ENCODE data around the gene INPP4A.
"Not testable (repeated sequence)": the region's sequence is repeated elsewhere in the genome, so short reads cannot be mapped to it uniquely, and the experiment has no call there.

The INPP4A gene

DNA sequence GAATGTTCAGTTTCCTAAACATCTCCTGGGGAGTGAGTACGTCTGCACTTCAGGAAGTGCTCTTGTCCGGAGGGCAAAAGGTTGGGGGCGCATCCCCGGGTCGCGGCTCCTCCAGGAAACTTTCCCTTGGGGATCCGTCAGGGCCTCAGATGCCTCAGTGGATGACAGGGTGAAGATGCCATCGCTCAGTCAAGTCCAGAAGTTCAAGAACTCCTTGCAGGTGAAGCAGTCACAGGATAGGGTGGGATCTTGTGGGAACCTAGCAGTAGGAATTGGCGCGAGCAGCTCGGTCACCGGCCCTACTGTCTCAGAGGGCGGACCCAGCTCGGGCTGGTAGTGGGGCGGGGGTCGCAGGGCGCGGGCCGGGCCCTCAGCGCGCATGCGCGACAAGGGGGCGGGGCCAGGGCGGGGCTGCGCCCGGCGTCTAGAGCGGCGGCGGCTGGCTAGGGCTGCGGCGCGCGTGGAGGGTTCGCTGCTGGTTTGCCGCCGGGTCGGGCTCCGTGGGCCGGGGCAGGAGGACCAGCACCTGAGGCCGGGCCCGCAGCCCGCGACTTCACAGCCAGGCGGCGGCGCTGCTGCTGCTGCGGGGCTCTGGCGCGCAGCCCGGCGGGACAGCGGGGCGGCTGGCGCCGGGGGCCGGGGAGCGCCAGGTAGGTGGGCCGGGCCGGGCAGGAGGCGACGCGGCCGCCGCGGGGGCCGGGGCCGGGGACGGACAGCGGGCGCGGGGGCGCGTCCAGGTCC, at the start of gene INPP4A:
INPP4A (plus strand) TSS at position 423 of the 741 bp plus-strand sequence. CDS start 75,191 bp downstream, outside the sequence.
- DNase-seq, result peak; percentile 73

DNA sequence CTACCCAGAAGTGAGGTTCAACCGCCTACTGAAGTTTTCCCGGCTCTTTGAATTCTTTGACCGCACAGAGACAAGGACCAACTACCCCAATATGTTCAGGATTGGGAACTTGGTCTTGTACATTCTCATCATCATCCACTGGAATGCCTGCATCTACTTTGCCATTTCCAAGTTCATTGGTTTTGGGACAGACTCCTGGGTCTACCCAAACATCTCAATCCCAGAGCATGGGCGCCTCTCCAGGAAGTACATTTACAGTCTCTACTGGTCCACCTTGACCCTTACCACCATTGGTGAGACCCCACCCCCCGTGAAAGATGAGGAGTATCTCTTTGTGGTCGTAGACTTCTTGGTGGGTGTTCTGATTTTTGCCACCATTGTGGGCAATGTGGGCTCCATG, 48.7 kb upstream of the INPP4A start:
- no peak for DNase-seq

DNA sequence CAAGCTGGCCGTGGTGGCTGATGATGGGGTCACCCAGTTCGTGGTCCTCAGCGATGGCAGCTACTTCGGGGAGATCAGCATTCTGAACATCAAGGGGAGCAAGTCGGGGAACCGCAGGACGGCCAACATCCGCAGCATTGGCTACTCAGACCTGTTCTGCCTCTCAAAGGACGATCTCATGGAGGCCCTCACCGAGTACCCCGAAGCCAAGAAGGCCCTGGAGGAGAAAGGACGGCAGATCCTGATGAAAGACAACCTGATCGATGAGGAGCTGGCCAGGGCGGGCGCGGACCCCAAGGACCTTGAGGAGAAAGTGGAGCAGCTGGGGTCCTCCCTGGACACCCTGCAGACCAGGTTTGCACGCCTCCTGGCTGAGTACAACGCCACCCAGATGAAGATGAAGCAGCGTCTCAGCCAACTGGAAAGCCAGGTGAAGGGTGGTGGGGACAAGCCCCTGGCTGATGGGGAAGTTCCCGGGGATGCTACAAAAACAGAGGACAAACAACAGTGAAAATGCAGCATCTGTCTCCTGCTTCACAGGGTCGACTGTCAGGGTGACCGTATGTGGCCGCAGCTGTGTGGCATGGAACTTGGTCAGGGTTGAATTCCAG, 47.8 kb upstream of the INPP4A start:
- no peak for DNase-seq

DNA sequence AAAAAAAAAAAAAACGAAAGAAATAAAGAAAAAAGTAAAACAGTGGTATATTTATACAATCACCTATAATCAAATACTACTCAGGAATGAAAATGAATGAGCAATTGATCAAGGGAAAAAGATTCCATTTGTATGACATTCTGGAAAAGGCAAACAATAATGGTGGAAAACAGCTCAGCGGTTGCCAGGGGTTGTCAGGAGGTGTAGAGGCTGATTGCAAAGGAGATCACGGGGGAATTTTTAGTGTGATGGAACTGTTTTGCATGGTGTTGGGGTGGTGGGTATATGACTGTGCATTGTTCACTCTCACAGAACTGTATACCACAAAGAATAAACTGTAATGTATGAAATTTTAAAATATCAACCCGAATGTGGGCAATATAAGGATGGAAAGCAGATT, 45.5 kb upstream of the INPP4A start:
- no peak for DNase-seq

DNA sequence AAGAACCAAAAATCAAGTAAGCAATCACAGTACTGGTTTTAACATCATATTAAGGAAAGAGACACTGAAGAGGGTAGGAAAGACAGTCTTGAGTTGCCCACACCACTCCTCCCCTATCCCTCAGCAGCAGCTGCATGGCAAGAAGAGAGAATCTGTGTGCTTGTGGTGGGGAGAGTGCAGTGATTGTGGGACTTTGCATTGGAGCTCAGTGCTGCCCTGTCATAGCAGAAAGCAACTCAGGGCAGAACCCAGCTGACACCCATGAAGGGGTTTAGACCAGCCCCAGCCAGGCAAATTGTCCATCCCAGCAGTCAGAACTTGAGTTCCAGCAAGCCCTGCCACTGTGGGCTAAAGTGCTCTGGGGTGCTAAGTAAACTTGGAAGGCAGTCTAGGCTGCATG, 40.8 kb upstream of the INPP4A start:
- no peak for DNase-seq

DNA sequence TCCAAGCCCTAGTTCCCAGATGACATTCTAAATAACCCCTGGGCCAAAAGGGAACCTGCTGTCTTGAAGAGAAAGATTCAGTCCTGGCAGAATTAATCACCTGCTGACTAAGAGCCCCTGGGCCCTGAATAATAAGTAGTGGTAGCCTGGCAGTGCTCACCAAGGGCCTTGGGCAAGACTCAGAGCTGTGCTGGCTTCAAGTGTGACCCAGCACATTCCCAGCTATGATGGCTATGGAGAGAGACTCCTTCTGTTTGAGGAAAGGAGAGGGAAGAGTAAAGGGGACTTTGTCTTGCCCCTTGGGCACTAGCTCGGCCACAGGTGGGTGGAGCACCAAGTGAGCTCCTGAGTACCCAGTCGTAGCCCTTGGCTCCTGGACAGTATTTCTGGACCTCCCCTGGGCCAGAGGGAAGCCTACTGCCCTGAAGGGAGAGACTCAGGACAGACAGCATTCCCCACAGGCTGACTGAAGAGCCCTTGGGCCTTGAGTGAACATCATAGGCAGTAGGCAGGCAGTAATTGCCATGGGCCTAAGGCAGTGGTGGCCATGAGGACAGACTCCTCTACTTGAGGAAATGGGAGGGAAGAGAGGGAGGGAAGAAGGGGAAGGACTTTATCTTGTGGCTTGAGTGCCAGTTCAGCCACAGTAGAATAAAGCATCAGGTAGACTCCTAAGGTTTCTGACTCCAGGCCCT, 40.0 kb upstream of the INPP4A start:
- no peak for DNase-seq

DNA sequence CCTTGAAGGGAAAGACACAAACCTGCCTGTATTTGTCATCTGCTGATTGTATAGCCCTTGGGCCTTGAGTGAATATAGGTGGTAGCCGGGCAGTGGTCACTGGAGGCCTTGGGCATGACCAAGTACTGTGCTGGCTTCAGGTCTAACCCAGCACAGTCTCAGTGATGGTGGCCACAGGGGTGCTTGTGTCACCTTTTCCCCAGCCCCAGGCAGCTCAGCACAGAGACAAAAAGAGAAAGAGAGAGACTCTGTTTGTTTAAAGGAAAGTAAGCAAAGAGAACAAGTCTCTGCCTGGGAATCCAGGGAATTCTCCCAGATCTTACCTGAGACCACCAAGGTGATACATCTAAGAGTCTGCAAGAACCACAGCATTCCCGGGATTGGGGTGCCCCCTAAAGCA, 39.4 kb upstream of the INPP4A start:
- no peak for DNase-seq

DNA sequence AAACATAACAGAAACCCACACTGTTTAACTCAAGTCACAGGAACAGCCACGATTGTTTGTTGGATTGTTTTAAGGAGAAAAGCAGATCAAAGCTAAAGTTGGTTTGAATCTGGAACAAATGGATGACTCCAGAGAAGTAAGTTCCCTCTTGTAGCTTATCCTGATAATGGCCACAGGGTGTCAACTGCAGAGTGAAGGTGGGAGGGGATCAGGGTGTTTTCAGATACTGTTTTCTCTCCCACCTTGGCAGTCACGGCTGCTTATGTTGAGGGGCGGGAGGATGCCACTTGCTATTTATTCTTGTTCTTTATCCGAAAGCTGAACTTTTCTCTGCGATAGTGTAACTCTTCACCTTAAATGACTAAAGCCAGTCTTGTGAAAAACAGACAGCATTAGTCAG, 36.5 kb upstream of the INPP4A start:
- DNase-seq, result no peak

DNA sequence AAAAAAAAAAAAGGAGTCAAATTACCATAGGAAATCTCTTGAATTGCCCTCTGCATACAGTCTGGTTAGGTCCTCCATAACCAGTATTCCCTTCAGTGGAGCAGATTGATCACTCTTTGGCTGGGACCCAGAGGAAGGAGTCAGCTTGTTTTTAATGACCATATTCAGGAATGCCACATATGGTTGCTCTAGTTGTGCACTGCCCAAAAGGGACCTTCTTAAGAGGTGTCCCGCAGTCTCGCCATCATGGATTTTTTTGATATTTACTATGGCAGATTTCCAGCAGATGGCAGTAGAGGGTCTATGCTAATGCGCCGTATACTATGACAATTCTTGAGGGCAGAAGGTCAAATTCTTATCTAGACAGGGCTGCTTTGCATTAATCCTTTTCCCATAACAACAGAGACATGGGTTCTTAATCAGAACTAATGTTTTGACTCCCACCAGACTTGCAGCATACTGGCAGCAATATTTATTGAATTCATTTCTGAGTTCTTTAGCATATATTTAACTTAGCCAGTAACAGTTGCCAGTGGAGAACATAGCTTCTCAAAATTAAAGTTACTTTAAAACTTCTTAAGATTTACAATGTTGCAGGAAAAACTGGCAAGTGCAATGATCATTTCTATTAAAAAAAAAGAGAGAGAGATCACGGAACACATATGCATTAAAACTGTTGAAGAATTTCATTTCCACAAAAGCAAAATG, 31.8 kb upstream of the INPP4A start:
- DNase-seq, result peak; percentile 86

DNA sequence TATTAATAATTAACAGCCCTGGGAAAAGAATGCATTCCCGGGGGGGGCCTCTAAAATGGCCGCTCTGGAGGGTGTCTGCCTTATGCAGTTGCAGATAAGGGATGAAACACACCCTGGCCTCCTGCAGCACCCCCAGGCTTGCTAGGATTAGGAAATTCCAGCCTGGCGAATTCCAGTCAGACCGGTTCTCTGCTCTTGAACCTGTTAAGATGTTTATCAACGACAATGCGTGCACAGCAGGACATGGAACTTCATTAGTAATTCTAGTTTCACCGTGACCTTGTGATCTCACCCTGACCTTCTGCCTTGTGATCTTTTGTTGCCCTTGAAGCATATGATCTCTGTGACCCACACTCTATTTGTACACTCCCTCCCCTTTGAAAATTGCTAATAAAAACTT, 30.4 kb upstream of the INPP4A start:
- not testable (repeated sequence) for DNase-seq

DNA sequence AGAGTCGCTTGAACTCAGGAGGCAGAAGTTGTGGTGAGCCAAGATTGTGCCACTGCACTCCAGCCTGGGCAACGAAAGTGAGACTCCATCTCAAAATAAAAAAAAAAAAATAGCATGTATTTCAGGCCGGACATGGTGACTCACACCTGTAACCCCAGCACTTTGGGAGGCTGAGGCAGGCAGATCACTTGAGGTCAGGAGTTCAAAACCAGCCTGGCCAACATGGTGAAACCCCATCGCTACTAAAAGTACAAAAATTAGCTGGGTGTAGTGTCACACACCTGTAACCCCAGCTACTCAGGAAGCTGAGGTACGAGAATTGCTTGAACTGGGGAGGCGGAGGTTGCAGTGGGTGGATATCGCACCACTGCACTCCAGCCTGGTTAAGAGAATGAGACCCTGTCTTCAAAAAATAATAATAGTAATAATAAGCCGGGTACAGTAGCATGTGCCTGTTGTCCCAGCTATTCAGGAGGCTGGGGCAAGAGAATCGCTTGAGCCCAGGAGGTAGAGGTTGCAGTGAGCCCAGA, 28.9 kb upstream of the INPP4A start:
- not testable (repeated sequence) for DNase-seq

DNA sequence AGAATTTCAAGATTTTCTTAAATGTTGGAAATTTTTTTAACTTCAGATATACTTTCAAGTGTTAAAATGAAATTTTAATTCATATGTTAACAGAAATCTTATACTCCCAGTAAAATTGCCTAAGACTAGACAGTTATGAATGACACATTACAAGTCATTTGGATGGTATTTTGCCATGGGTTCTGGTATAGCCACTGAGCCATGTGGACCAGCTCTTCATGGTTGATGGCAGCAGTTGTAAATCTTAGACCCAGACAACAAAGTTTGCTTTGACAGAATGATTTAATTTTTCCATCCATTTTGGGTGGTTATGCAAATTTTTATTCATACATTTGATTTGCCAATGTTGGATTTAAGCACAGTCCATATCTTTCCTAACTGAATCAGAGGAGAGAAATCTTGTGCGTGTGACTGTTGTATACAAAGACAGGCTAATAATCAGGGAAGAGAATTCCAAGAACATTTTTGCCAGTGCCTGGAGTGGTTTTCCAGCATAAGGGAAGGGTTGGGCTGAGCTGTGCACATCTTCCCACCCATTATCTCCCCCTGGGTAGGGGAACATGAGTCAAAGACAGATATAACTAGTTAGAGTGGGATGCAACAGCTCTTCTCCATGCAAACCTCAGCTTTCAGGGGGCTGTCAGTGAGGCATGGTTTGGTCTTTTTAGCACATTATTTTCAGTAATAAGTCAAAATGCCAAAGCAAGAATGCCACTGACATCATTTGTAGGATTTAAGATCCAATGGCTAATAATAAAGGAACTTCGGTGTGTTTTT, 28.1 kb upstream of the INPP4A start:
- no peak for DNase-seq

DNA sequence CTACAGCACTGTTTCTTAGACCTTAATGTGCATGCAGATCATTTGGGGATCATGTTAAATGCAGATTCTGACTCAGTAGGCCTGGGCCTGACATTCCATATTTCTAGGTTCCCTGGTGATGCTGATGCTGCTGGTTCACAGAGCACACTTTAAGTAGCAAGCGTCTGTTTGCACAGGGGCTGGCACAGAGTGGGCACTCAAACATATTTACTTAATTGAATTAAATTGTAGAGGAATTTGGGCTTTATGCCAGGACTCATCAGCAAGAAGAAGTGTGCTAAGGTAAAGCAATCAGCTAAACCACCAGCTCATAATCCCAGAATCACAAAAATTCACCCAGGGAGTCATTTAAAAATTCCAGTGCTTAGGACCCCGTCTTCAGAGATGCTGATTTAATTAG, 25.1 kb upstream of the INPP4A start:
- no peak for DNase-seq

DNA sequence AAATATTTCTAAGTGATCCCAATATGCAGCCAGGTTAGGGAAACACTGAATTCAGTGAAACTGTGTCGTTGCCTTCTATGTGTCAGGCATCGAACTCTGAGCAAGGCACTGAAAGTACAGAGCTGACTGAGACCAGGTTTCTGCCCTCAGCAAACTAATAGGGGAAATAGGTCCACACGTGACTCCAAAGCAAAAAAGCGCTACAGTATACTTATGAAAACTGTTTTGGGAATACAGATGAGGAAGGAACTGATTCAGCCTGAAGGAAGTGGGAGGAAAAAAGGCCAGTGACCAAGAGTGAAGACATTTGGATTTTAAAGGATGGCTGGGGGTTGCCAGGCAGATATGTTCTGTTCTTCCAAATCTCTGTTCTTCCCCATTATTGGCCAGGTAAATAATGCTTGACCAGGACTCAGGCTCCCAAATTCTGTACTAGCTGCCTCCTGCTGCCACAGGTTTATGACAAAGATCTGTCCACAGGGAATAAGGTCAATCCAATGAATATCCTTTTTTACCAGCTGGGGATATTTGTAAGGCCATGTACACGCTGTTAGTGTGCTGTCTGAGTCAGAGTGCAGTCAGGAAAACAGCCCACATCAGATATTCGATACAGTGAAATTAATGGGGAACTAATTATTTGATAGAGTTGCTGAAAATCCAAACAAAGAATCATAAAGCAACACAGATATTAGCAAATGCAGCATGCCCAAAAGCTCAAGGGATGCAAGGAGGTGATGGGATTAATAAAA, 24.5 kb upstream of the INPP4A start:
- no peak for DNase-seq

DNA sequence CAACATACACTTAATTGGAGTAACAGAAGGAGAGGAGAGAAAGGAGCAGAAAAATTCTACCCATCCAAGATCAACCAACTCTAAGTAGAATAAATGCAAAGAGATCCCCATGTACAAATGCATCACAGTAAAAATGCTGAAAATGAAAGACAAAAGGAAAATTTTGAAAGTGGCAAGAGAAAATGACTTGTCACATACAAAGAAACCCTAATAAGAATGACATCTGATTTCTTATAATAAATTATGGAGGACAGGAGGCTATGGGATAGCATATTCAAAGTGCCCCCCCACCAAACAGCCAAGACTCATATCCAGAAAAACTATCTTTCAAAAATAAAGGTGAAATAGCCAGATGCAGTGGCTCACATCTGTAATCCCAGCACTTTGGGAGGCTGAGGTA, 22.2 kb upstream of the INPP4A start:
- no peak for DNase-seq

DNA sequence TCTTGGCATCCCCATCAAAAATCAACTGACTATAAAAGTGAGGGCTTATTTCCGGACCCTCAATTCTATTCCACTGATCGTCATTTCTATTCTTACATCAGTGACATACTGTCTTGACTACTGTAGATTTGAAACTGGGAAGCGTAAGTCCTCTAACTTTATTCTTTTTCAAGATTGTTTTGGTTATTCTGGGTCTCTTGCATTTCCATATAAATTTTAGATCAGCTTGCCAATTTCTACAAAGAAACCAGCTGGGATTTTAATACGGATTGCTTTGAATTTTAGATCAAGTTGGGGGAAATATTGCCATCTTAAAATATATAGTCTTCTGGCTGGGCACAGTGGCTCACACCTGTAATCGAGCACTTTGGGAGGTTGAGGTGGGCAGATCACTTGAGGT, 17.9 kb upstream of the INPP4A start:
- DNase-seq, result no peak

DNA sequence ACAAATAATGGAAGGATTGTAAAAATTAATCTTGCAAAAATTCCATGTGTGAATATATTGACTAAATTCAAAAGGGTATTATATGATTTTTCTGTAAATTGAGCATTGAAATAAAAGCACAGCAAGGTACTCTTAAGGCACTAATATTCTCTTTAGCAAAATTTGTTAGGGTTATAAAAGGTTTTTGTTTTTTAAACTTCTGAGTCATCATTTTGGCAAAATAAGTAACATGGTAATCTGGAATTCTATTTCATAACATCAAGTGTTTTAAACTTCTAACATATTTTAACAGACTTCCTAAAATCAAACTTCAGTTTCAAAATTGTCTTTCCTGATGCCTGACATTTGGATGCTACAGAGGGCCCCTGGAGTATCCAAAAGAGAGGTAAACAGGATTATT, 12.5 kb upstream of the INPP4A start:
- DNase-seq, result no peak

DNA sequence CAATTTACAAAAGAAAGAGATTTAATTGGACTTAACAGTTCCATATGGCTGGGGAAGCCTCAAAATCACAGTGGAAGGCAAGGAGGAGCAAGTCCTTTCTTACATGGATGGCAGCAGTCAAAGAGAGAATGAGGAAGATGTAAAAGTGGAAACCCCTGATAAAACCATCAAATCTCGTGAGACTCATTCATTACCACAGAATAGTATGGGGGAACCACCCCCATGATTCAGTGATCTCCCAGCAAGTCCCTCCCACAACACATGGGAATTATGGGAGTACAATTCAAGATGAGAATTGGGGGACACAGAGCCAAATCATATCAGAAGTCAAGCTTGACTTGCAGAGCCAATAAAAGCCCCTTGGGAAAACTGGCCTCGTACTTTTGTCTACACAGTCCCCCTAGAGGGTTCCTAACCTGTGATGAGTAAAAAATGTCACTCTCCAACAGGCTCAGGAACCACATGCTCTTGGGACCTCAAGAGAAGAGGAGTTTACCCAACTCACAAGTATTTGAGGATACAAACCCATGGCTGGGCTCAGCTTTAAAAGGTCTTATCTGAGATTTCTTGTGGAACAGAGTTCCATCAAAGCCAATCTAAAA, 11.2 kb upstream of the INPP4A start:
- DNase-seq, result no peak

DNA sequence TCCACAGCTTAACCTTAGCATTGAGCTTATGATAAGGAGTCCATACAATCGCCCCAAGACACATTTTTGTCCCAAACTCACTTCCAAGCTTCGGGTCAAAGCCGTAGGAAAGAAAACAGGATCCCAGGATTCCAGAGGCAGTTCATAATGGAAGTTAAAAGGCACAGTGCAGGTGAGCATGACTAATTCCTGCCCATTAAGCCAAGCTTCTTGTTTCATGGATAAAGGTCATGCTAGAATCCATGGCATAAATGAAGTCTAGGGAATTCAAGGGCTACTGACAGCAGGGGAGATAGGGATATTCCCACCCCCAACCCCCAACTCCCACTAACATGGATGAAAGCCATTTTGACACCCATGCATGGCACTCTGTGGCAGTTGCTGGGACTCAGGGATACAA, 10.2 kb upstream of the INPP4A start:
- no peak for DNase-seq

DNA sequence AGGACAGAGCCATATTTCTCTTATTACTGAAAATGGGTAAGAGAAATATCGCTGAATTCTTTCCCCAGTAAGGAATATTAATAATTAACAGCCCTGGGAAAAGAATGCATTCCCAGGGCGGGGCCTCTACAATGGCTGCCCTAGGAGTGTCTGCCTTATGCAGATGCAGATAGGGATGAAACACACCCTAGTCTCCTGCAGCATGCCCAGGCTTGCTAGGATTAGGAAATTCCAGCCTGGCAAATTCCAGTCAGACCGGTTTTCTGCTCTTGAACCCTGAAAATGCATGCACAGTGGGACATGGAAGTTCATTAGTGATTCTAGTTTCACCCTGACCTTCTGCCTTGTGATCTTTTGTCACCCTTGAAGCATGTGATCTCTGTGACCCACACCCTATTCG, 9.0 kb upstream of the INPP4A start:
- not testable (repeated sequence) for DNase-seq

DNA sequence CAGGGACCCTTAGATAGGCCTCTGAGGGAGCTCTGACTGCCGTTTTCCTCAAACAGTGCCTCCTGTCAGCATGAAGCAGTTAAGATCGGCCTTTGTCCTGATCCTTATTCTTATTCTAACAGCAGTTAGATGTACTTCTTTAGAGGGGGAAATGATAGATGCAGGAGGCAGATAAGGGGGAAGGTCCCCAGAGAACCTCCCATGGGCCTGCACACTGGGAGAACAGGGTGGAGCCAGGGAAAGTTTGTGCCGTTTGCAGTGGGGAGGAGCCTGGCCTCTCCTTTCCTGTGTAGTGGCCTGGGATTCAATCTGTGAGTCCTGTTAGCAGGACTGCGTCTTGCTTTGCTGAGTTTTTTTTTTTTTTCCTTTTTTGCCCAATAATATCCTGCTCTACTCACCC, 7.9 kb upstream of the INPP4A start:
- no peak for DNase-seq

Measured in NCI-H1694 (cell line).